Measurements from ENCODE around the gene SEPTIN3. TPM values are rescaled to one million over a fixed set of nuclear protein-coding genes. Genes with fewer than 3 reads are reported as not detected.

The SEPTIN3 gene
- polyA plus RNA-seq (ENCODE audit: insufficient read length): 0.63 TPM

- DNase-seq: no peak
These were observed at the start of gene SEPTIN3 for GRCh38 chr22:41969110-41969646. Gene SEPTIN3, plus strand, starts transcription at chr22:41969443. Its CDS starts 2,050 bp downstream, at chr22:41971493.

- no peak for DNase-seq
These were observed 48.8 kb upstream of the SEPTIN3 start for GRCh38 chr22:41920271-41920976.

GRCh38 chr22:41922328-41922727, 46.9 kb upstream of the SEPTIN3 start:
- DNase-seq: no peak

- DNase-seq: no peak
These were observed 46.2 kb upstream of the SEPTIN3 start for GRCh38 chr22:41922940-41923594.

GRCh38 chr22:41923595-41924276, 45.5 kb upstream of the SEPTIN3 start:
- DNase-seq: no peak

GRCh38 chr22:41925783-41926460, 43.3 kb upstream of the SEPTIN3 start:
- no peak for DNase-seq

GRCh38 chr22:41927813-41928212, 41.4 kb upstream of the SEPTIN3 start:
- DNase-seq: no peak

- DNase-seq: no peak
These were observed 40.4 kb upstream of the SEPTIN3 start for GRCh38 chr22:41928593-41929417.

GRCh38 chr22:41929418-41929810, 39.8 kb upstream of the SEPTIN3 start:
- DNase-seq: no peak

- DNase-seq: no peak
These were observed 37.5 kb upstream of the SEPTIN3 start for GRCh38 chr22:41931701-41932269.

- no peak for DNase-seq
These were observed 36.9 kb upstream of the SEPTIN3 start for GRCh38 chr22:41932353-41932752.

- DNase-seq: no peak
These were observed 35.6 kb upstream of the SEPTIN3 start for GRCh38 chr22:41933411-41934177.

- no peak for DNase-seq
These were observed 34.8 kb upstream of the SEPTIN3 start for GRCh38 chr22:41934284-41935014.

- no peak for DNase-seq
These were observed 34.3 kb upstream of the SEPTIN3 start for GRCh38 chr22:41935015-41935351.

- DNase-seq: no peak
These were observed 33.7 kb upstream of the SEPTIN3 start for GRCh38 chr22:41935509-41935908.

- DNase-seq: no peak
These were observed 32.4 kb upstream of the SEPTIN3 start for GRCh38 chr22:41936894-41937169.

GRCh38 chr22:41939981-41940831, 29.0 kb upstream of the SEPTIN3 start:
- DNase-seq: no peak

GRCh38 chr22:41940832-41941765, 28.1 kb upstream of the SEPTIN3 start:
- peak; percentile 84 for DNase-seq
